Adipose tissue (tissue), 3 donors: ENCODE data around the gene PIK3AP1. TPM values are rescaled to one million over a fixed set of nuclear protein-coding genes. Genes with fewer than 3 reads are reported as not detected.
"Not testable (repeated sequence)": the region's sequence is repeated elsewhere in the genome, so short reads cannot be mapped to it uniquely, and the experiment has no call there.

Experiments used
- H3K27ac ChIP-seq: one replicate; pipeline ENCODE4 v1.5.1; 2013; ENCODE audit warnings: low read depth, low read length
- WGBS, 3 donors: extraction: QIAGEN DNeasy Blood & Tissue Kit; methylation state at CpG; one replicate each; pipeline ENCODE4 v1.1.7; 2013; 5-methylcytosine and 5-hydroxymethylcytosine counted together
- polyA plus RNA-seq, 3 donors: library from polyadenylated mRNA; stranded (reverse); fragments of 200-250 nt; gene quantifications; one replicate each; pipeline ENCODE4 v1.2.3, GENCODE V29; 2013
- donor health status: healthy with polysubstance abuse.
- donor health status: Bipolar disorder and iron deficiency.
- donor health status: healthy.

PIK3AP1 gene
- polyA plus RNA-seq, 3 donors = 4.4 to 9.7 (median 9.4) TPM

DNA sequence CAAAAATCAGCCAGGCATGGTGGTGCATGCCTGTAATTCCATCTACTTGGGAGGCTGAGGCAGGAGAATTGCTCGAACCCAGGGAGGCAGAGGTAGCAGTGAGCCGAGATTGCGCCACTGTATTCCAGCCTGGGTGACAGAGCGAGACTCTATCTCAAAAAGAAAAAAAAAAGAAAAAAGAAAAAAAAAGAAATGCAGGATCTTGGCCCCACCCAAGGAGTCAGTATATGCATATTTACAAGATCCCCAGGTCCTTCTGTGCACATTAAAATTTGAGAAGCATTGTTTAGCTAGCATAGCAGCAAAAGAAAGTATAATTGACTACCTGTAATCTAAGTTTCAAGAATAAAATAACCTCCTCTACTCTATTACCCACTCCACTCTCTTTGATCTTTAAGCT lies 15.8 kb downstream of the PIK3AP1 start:
- H3K27ac ChIP-seq = no peak overlapping the region
- 92 to 99% (median 97%) methylated on average over 4 of the region's 4 CpGs for WGBS, 3 donors

GRCh38 chr10:96703358-96703757 lies 17.0 kb downstream of the PIK3AP1 start:
- 45 to 60% (median 47%) methylated on average over 4 of the region's 4 CpGs for WGBS, 3 donors
- H3K27ac ChIP-seq = no peak overlapping the region

DNA sequence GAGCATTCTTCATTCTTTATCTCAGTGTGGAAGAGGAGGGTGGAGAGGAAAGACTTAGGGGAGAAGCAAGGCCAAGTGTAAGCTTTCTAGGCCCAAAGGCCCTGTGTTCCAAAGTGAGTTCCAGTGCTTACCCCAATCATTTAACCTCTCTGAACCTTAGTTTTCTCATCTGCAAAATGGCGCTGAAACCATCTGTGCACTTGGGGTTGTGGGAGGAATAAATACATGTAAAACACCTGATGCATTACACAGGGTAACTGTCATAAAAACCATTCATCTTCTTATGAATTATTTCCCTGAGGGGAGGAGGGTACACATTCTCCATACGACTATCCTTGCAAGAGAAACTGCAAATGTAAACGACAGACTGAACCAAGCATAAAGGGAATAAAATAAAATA lies 19.0 kb downstream of the PIK3AP1 start:
- no peak overlapping the region for H3K27ac ChIP-seq
- 53 to 71% (median 63%) methylated on average over 3 of the region's 3 CpGs for WGBS, 3 donors

DNA sequence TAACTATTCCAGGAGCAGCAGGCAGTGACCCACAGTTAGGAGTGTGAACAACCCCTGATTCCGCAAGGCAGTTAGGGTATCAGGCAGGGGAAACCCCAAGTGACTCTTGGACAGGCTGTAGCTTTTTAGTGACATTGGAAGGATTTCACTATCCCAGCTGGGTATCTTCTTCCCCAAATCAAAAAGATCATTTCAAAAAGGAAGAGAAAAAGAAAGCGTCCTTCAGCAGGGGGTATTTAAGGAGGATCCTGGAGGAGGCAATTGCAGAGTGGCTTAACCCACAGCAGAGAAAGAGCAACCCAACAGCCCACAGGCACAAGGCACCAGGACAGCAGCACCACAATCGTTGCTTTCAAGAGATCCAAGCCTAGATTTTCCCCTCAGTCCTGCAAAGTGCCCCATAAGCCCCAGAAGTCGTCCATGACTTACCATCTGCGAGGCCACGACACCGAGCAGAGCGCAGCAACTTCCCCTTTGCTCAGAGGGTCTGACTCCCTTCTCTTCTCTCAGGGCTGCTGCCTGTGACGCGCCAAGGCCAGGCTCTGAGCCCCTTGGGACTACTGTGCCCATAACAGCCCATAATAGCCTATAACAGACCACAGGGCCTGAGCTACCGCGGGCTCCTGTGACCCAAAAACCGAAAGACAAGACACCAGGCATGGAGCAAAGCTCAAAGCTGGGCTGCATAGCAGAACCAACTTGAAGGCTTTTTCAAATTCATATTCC lies 19.8 kb downstream of the PIK3AP1 start:
- no peak overlapping the region for H3K27ac ChIP-seq
- 55 to 87% (median 66%) methylated on average over 13 of the region's 13 CpGs for WGBS, 3 donors

GRCh38 chr10:96699613-96700012 lies 20.7 kb downstream of the PIK3AP1 start:
- H3K27ac ChIP-seq = no peak overlapping the region
- 73 to 76% (median 75%) methylated on average over 3 of the region's 3 CpGs for WGBS, 3 donors

DNA sequence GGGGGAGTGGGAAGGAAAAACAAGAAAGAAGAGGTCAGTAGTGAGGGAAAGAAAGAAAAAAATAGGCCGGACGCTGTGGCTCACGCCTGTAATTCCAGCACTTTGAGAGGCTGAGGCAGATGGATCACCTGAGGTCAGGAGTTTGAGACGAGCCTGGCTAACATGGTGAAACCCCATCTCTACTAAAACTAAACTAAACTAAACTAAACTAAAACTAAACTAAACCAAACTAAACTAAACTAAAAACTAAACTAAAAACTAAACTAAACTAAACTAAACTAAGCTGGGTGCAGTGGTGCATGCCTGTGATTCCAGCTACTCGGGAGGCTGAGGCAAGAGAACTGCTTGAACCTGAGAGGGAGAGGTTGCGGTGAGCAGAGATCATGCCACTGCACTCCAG lies 22.0 kb downstream of the PIK3AP1 start:
- WGBS, 3 donors = 82 to 91% (median 84%) methylated on average over 6 of the region's 6 CpGs
- not testable (repeated sequence) for H3K27ac ChIP-seq

DNA sequence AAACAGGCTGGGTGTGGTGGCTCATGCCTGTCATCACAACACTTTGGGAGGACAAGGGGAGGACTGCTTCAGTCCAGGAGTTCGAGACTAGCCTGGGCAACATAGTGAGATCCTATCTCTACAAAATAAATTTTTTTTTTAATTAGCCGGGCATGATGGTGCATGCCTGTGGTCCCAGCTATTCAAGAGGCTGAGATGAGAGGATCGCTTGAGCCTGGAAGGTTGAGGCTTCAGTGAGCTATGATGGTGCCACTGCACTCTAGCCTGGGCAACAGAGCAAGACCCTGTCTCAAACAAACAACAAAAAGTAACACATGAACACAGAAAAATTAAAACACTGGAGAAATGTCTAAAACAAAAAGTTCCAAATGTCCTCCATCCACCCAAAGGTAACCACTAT lies 22.9 kb downstream of the PIK3AP1 start:
- H3K27ac ChIP-seq = no peak overlapping the region
- 91 to 97% (median 94%) methylated on average over 3 of the region's 3 CpGs for WGBS, 3 donors

DNA sequence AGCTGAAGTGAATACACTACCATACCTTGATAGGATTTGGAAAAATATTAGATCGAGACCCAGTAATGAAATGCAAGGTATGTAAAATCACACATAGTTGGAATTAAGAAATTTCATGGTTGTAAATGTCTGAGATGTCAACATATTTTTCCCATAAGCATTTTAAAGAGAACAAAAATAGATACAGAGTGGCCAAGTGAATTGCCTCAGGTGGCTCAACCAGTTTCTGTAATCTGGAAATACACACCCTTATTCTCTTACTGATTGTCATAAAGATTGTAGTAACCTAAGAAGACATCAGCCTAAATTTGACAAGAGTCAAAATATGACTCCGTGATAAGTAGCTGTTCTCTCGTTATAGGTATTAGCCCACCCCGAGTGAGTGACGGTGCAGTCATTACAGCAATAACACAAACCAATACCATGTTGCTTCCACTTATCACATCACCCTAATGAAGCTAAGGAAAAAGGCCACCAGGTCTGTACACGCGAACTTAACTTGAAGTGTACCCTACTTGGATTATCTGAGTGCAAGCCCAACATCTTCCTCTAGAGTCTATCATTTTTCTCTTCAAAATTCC lies 23.4 kb downstream of the PIK3AP1 start:
- 90 to 94% (median 92%) methylated on average over 7 of the region's 7 CpGs for WGBS, 3 donors
- H3K27ac ChIP-seq = no peak overlapping the region

DNA sequence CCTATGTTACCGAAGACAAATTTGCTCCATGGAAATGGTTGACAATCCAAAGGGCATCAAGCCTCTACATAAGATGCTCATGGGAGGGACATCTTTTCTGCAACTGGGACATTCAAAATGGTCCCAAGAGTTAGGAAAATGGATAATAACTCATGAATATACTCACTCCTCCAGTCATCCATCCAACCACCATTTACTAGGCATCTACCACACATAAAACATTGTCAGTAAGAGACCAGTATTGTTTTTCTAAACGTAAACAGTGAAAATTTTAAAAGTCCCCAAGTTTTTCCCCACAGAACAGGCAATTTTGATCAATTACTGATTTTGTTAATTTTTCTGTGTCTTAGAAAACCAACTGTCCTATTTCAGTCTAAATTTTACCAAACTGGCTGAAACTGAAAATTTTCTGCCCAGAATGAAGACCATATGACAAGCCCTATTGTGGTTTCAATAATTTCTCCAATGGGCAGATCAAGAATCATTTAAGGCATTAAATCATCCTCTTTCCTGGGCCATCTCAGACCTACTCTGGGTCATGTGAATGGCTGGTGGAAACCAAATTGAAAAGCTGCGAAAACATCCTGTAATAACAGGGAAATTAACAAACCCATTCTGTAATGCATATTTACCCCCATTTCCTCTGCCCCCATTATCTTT lies 24.2 kb downstream of the PIK3AP1 start:
- 59 to 78% (median 73%) methylated on average over 3 of the region's 3 CpGs for WGBS, 3 donors
- no peak overlapping the region for H3K27ac ChIP-seq

GRCh38 chr10:96695366-96695765 lies 24.9 kb downstream of the PIK3AP1 start:
- H3K27ac ChIP-seq = no peak overlapping the region
- WGBS, 3 donors = 28 to 33% (median 28%) methylated on average over 1 of the region's 1 CpG

DNA sequence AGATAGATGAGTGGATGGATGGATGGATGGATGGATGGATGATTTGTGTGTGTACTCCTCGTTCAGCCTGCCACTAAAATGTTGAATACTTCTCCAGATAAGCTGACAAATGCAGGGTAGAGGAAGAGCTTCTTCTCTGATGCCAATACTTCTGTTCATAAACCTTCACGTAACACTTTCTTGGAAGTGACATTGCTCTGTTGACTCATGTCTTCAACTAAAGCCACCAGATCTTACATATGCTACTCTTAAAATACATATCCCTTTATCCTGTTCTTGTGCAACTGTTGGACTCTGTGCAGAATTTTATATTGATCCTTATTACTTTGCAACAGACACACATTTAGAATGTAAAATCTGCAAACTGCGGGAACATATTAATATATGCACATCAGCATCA lies 26.9 kb downstream of the PIK3AP1 start:
- WGBS, 3 donors = 91 to 96% (median 92%) methylated on average over 3 of the region's 3 CpGs
- H3K27ac ChIP-seq = no peak overlapping the region

DNA sequence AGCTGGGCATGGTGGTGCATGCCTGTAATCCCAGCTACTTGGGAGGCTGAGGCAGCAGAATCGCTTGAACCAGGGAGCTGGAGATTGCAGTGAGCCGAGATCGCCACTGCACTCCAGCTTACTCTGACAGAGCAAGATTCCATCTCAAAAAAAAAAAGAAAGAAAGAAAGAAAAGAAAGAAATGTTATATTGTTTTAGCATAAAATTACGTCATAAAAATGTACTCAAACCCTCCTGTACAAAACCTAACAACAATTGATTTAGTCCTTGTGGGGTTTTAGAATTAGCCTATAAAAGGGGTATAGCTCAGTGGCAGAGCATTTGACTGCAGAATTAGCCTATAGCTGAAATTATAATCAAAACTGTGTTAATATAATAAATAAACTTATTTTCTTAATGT lies 27.9 kb downstream of the PIK3AP1 start:
- H3K27ac ChIP-seq = no peak overlapping the region
- WGBS, 3 donors = 91 to 96% (median 93%) methylated on average over 4 of the region's 4 CpGs

DNA sequence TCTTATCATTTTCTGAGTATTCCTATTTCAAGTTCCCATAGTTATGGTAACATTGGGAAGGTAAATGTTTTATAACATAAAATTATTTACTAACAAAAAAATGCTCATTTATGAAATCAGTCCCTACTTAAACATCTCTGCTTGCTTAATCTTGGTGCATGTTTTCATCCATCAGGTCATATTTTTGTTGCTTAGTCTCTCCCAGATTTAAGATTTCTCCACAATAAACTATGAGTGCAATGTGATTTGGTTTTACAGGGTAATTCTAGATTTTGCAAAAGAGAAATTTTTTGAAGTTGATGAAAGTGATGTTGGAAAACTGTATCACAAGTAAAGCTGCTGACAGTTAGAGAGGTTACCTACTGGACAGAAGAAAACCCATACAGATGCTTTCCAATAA lies 28.6 kb downstream of the PIK3AP1 start:
- H3K27ac ChIP-seq = no peak overlapping the region

DNA sequence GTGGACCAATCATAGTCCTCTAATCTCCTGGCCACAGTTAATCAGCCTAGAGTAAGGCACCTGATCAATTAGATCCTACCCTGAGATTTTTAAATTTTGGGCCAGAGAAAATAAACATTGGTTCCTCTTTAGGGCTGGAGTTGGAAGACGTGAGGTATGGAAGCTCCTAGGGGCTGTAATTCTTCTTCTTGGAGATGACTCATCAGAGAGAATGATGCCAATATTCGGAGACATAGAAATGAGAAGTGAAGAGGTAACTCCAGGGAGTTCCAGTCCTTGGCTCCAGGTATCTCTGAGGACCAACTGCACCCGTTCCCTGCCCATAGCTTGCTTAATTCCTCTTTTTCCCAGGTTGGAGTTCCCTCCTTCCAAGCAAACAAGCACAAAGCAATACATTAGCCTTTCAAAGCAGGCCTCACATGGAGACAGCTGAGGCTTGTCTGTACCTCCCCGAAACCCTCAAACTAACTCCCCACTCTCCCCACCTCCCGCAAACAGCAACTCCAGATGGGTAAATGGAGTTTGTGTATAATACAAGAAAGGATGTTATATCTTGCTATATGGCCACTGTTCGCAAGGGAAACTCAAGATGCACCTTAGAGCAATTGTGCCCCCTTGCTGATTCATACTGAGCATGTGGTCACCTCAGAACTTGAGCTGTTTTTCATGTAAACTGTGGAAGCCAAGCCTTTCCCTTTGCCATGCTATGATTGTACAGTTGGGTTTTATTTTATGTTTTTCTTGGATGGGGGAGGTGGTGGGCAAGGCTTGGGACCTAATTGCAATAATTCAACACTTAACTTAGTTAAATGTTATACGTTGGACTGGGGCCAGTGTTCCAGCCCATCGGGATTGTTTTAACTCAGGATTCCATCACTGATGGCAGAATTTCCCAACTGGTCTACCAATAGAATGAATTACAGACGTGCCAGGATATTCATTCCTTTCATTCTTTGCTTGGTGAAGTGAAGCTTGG lies 29.3 kb downstream of the PIK3AP1 start:
- WGBS, 3 donors = 66 to 83% (median 67%) methylated on average over 9 of the region's 9 CpGs

GRCh38 chr10:96688789-96689188 lies 31.5 kb downstream of the PIK3AP1 start:
- 71 to 79% (median 74%) methylated on average over 4 of the region's 4 CpGs for WGBS, 3 donors

More for the DNA sequence above, 29.3 kb downstream of the PIK3AP1 start:
- no peak overlapping the region for H3K27ac ChIP-seq

DNA sequence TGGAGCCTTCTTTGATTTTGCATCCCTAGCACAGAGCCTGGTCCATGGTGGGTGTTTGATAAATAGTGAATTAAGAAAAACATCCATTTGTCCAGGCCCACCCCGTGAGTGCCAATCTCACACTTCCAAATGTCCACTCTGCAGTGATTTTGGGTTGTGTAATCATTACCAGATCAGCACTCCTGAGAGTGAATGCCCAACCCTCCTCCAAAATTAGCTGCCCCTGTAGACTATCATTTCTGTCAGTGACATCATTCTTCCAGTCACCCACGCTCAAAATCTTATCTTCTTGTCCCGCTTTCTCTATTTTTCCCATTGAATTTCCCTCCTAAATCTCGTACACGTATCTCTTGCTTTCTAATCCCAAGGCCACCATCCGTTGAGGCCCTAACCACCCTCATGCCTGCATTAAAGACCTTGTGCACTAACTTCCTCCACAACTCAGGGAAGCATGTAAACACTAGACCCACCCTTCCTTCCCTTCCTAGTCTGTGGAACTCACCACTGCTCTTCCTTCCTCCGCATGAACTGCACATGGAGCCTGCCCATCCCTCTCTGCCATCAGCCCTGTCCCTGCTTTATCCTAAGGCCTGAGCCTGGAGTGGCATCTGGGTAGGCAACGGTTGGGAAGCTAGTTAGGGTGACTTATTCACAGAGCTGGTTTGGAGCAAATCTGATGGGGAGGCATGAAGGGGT lies 32.8 kb downstream of the PIK3AP1 start:
- no peak overlapping the region for H3K27ac ChIP-seq
- WGBS, 3 donors = 62 to 68% (median 65%) methylated on average over 8 of the region's 8 CpGs

More at GRCh38 chr10:96688789-96689188, 31.5 kb downstream of the PIK3AP1 start:
- no peak overlapping the region for H3K27ac ChIP-seq

DNA sequence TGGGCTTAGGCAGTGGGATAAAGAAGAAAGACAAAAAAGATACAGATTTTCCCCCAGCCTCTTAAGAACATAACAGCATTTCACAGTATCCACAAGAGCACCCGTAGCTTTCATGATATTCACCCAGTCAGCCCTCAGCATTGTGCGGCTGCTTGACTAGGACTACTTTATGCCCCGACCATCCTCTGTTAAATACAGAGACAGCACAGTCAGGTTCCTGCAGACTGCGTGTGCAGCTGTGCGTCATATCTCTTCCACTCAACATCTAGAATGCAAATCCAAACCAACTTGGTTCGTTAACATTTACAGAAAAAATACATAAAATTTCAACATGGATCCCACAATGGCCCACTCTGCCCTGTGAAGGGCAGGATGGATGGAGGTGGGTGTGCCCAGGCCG lies 33.8 kb downstream of the PIK3AP1 start:
- WGBS, 3 donors = 93 to 96% (median 96%) methylated on average over 7 of the region's 7 CpGs
- no peak overlapping the region for H3K27ac ChIP-seq

- WGBS, 3 donors = 55 to 81% (median 58%) methylated on average over 3 of the region's 3 CpGs
- no peak overlapping the region for H3K27ac ChIP-seq
Observed at GRCh38 chr10:96685306-96685705, 35.0 kb downstream of the PIK3AP1 start.
